ENCODE measurements around the gene NPLOC4. TPM values are rescaled to one million over a fixed set of nuclear protein-coding genes. Genes with fewer than 3 reads are reported as not detected.

Gene NPLOC4
- total and polyA plus RNA-seq, 9 of the 15 experiments (the other 6 are each of a cell fraction or from before 2014, with no cell fraction given): 1.5 to 116 (median 64.5) TPM

DNA sequence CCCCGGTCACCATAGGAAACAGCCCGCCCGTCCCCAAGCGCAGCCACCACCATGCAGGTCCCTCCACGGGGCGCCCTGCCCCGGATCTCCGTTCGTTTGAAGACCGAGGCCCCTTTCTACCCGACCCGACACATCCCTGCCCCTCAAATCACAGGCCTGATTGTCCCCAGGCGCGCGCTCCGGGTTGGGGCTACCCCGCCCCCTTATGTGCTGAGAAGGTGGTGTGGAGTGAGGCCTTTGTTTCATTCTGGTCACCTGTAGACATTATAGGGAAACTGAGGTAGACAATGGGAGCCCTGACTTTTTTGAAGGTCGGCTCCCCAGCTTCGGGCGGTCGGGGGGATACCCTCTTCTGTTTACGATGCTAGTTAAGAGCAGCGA is 123.5 kb downstream of the NPLOC4 start:
- FAIRE-seq: no peak
- CTCF ChIA-PET (ENCODE audit: low intra/inter-chr PET ratio): interaction anchor here (0.6 kb wide), 1 partner anchor 219 kb away, joined by 3 read pairs; the partner anchor contains the start of gene SLC38A10
- Histone ChIP-seq H3K9ac (ENCODE audit: insufficient read depth in 1 of 2, low read depth in 2 of 2, low read length in 2 of 2) (peak overlapping the region; percentile 98), H4K20me1 (replicated peaks; ENCODE audit: control insufficient read depth, insufficient read depth, low read length) (peaks cover 38% of the 10 kb centered on the region), H3K9me1 (ENCODE audit: control insufficient read depth, insufficient read depth, low read length) (peaks cover 9% of the 10 kb centered on the region), H3K4me1 (replicated peaks in 1 of 2; ENCODE audit: control insufficient read depth in 2 of 2, insufficient read depth in 2 of 2, low read length in 2 of 2) (peaks cover 35 to 72% of the 10 kb centered on the region in 2 experiments; a peak in 4 of 5 replicates), H3K27me3 (ENCODE audit: control insufficient read depth in 2 of 2, insufficient read depth in 2 of 2, low read length in 2 of 2) (no peaks in the 10 kb centered on the region), H3K4me2 (ENCODE audit: insufficient read depth, low read length) (peak overlapping the region; percentile 72), H3K9me3 (replicated peaks; ENCODE audit: control insufficient read depth, insufficient read depth, low read depth, low read length) (0 out of 2 replicates have a peak, but pooled peaks cover 1% of the 10 kb centered on the region), H3K36me3 (ENCODE audit: control insufficient read depth, insufficient read depth, low read length) (peaks cover 37% of the 10 kb centered on the region), H3K79me2 (ENCODE audit: control insufficient read depth, insufficient read depth, low read length) (peaks cover 37% of the 10 kb centered on the region), H3K27ac (ENCODE audit: extremely low read depth, low read depth, low read length) (peak overlapping the region; percentile 96), H2AFZ (ENCODE audit: low read depth, low read length) (peak overlapping the region; percentile 58), H3K4me3 (peak overlapping the region; percentile 58)
- WGBS (ENCODE audit: insufficient coverage, low coverage, missing lambda C conversion rate): 29% methylated on average over 15 of the region's 23 CpGs
- peak; percentile 1 for ATAC-seq
- peak in 3 of 4 experiments; percentile 51 to 66 (median 63) for DNase-seq (ENCODE audit: extremely low read depth in 1 of 4, low spot score in 3 of 4)
- BruUV-seq (replicated peaks): TSS peak; percentile 73
- POLR2A ChIA-PET: interaction anchor here (0.6 to 6.4 kb wide), 13 partner anchors 14 to 689 kb away, joined by 3 to 132 read pairs (median 6); no protein-coding TSS in a partner anchor
- in situ Hi-C loops (cut with MboI) (no loop called here), intact Hi-C loops (cut with micrococcal nuclease) (no loop called here)
- TF ChIP-seq XRCC5 (IDR thresholded peaks at IDR 0.05; ENCODE audit: low read depth, low read length): no peak
- TF ChIP-seq, protein P1, sequence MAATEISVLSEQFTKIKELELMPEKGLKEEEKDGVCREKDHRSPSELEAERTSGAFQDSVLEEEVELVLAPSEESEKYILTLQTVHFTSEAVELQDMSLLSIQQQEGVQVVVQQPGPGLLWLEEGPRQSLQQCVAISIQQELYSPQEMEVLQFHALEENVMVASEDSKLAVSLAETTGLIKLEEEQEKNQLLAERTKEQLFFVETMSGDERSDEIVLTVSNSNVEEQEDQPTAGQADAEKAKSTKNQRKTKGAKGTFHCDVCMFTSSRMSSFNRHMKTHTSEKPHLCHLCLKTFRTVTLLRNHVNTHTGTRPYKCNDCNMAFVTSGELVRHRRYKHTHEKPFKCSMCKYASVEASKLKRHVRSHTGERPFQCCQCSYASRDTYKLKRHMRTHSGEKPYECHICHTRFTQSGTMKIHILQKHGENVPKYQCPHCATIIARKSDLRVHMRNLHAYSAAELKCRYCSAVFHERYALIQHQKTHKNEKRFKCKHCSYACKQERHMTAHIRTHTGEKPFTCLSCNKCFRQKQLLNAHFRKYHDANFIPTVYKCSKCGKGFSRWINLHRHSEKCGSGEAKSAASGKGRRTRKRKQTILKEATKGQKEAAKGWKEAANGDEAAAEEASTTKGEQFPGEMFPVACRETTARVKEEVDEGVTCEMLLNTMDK (IDR thresholded peaks at IDR 0.05; ENCODE audit: borderline replicate concordance, insufficient read depth, low read depth, low read length, poor library complexity, severe bottlenecking): no peak
- TF ChIP-seq, protein P2, sequence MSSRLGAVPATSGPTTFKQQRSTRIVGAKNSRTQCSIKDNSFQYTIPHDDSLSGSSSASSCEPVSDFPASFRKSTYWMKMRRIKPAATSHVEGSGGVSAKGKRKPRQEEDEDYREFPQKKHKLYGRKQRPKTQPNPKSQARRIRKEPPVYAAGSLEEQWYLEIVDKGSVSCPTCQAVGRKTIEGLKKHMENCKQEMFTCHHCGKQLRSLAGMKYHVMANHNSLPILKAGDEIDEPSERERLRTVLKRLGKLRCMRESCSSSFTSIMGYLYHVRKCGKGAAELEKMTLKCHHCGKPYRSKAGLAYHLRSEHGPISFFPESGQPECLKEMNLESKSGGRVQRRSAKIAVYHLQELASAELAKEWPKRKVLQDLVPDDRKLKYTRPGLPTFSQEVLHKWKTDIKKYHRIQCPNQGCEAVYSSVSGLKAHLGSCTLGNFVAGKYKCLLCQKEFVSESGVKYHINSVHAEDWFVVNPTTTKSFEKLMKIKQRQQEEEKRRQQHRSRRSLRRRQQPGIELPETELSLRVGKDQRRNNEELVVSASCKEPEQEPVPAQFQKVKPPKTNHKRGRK (tag; IDR thresholded peaks at IDR 0.05): no peak
- 0 out of 2 replicates have a peak, but pooled peaks have one; percentile 8 for TF ChIP-seq ARID1B (IDR thresholded peaks at IDR 0.05)
- 0 out of 2 replicates have a peak, but pooled peaks have one; percentile 77 for TF ChIP-seq SRSF3 (IDR thresholded peaks at IDR 0.05; ENCODE audit: insufficient read depth, low read length)
- TF ChIP-seq, protein P3, sequence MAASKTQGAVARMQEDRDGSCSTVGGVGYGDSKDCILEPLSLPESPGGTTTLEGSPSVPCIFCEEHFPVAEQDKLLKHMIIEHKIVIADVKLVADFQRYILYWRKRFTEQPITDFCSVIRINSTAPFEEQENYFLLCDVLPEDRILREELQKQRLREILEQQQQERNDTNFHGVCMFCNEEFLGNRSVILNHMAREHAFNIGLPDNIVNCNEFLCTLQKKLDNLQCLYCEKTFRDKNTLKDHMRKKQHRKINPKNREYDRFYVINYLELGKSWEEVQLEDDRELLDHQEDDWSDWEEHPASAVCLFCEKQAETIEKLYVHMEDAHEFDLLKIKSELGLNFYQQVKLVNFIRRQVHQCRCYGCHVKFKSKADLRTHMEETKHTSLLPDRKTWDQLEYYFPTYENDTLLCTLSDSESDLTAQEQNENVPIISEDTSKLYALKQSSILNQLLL (CRISPR knock-in tag; IDR thresholded peaks at IDR 0.05; ENCODE audit: borderline replicate concordance): no peak
- TF ChIP-seq, protein P4, sequence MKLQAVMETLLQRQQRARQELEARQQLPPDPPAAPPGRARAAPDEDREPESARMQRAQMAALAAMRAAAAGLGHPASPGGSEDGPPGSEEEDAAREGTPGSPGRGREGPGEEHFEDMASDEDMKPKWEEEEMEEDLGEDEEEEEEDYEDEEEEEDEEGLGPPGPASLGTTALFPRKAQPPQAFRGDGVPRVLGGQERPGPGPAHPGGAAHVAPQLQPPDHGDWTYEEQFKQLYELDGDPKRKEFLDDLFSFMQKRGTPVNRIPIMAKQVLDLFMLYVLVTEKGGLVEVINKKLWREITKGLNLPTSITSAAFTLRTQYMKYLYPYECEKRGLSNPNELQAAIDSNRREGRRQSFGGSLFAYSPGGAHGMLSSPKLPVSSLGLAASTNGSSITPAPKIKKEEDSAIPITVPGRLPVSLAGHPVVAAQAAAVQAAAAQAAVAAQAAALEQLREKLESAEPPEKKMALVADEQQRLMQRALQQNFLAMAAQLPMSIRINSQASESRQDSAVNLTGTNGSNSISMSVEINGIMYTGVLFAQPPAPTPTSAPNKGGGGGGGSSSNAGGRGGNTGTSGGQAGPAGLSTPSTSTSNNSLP (IDR thresholded peaks at IDR 0.05; ENCODE audit: borderline replicate concordance, low read depth, low read length): no peak
- TF ChIP-seq MYC (IDR thresholded peaks at IDR 0.05; ENCODE audit: low read depth, low read length): no peak
- no peak for TF ChIP-seq MYC (CRISPR knock-in tag; IDR thresholded peaks at IDR 0.05; ENCODE audit: borderline replicate concordance, low read depth)
- no peak for TF ChIP-seq ZNF445 (CRISPR knock-in tag; IDR thresholded peaks at IDR 0.05; ENCODE audit: low read depth)
- no peak for TF ChIP-seq ZNF217 (CRISPR knock-in tag; IDR thresholded peaks at IDR 0.05)
- TF ChIP-seq, protein P5, sequence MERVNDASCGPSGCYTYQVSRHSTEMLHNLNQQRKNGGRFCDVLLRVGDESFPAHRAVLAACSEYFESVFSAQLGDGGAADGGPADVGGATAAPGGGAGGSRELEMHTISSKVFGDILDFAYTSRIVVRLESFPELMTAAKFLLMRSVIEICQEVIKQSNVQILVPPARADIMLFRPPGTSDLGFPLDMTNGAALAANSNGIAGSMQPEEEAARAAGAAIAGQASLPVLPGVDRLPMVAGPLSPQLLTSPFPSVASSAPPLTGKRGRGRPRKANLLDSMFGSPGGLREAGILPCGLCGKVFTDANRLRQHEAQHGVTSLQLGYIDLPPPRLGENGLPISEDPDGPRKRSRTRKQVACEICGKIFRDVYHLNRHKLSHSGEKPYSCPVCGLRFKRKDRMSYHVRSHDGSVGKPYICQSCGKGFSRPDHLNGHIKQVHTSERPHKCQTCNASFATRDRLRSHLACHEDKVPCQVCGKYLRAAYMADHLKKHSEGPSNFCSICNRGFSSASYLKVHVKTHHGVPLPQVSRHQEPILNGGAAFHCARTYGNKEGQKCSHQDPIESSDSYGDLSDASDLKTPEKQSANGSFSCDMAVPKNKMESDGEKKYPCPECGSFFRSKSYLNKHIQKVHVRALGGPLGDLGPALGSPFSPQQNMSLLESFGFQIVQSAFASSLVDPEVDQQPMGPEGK (CRISPR knock-in tag; IDR thresholded peaks at IDR 0.05; ENCODE audit: borderline replicate concordance): no peak

All from K562 (cell line).